Fibroblast of lung (primary cell): ENCODE data around the gene EPHA10. TPM values are rescaled to one million over a fixed set of nuclear protein-coding genes. Genes with fewer than 3 reads are reported as not detected.

Experiments used
- DNase-seq, 2 donors: peaks; one replicate each; pipeline versions ENCODE4 v3.0.0 to v3.0.0-alpha.2; 2010; ENCODE audit warnings: low read depth in 2 of 2
- H2AFZ ChIP-seq: 2 replicates; pipeline ENCODE4 v1.5.1; 2012; ENCODE audit warnings: low read length, control low read depth, inconsistent platforms
- H3K27ac ChIP-seq: 2 replicates; pipeline ENCODE4 v1.5.1; 2011; ENCODE audit warnings: low read length, control low read depth; ENCODE audit not compliant: insufficient read depth
- H3K27me3 ChIP-seq: 2 replicates; pipeline ENCODE4 v1.5.1; 2011; ENCODE audit warnings: mild to moderate bottlenecking, low read length; ENCODE audit not compliant: control insufficient read depth, insufficient read depth
- H3K36me3 ChIP-seq: 2 replicates; pipeline ENCODE4 v1.5.1; 2011; ENCODE audit warnings: low read length; ENCODE audit not compliant: control insufficient read depth, insufficient read depth
- H3K4me1 ChIP-seq: 2 replicates; pipeline ENCODE4 v1.5.1; 2011; ENCODE audit warnings: low read length; ENCODE audit not compliant: control insufficient read depth, insufficient read depth; ENCODE audit errors: extremely low read depth
- H3K4me2 ChIP-seq: 2 replicates; pipeline ENCODE4 v1.5.1; 2011; ENCODE audit warnings: low read length, control low read depth; ENCODE audit not compliant: insufficient read depth; ENCODE audit errors: extremely low read depth
- H3K4me3 ChIP-seq, 4 experiments: fragments of 200-600 bp in 1 of 4; sonication (generic) in 1 of 4; replicated peaks in 1 of 4; 2 replicates each; pipeline ENCODE4 v1.5.1; 2011 to 2016; ENCODE audit warnings: low read length in 4 of 4, low read depth in 3 of 4, mild to moderate bottlenecking in 3 of 4, control low read depth in 2 of 4, inconsistent platforms in 1 of 4, mixed read lengths in 1 of 4; ENCODE audit not compliant: insufficient read depth in 1 of 4; ENCODE audit errors: control extremely low read depth in 1 of 4
- H3K79me2 ChIP-seq: 2 replicates; pipeline ENCODE4 v1.5.1; 2012; ENCODE audit warnings: mild to moderate bottlenecking, low read length, inconsistent platforms; ENCODE audit not compliant: control insufficient read depth, insufficient read depth
- H3K9ac ChIP-seq: 2 replicates; pipeline ENCODE4 v1.5.1; 2011; ENCODE audit warnings: mild to moderate bottlenecking, low read length, control low read depth; ENCODE audit not compliant: insufficient read depth
- H3K9me3 ChIP-seq: 2 replicates; pipeline ENCODE4 v1.5.1; 2012; ENCODE audit warnings: low read depth, low read length; ENCODE audit not compliant: control insufficient read depth, insufficient read depth
- H4K20me1 ChIP-seq: 2 replicates; pipeline ENCODE4 v1.5.1; 2011; ENCODE audit warnings: low read length; ENCODE audit not compliant: control insufficient read depth, insufficient read depth; ENCODE audit errors: extremely low read depth
- EZH2 ChIP-seq: IDR thresholded peaks from 2 replicates; pipeline ENCODE4 v1.5.1; 2012; ENCODE audit warnings: low read length, control low read depth, mild to moderate bottlenecking; ENCODE audit errors: missing control alignments
- polyA plus RNA-seq, 2 donors: library from polyadenylated mRNA; depleted of rRNA in 1 of 2; stranded (reverse) in 1 of 2; unstranded in 1 of 2; fragments of >200 nt; gene quantifications; 2 replicates each; pipeline ENCODE4 v1.2.1, GENCODE V29; 2011 to 2012; ENCODE audit warnings: missing spikeins in 1 of 2
- total RNA-seq: library from RNA; depleted of rRNA; stranded (reverse); fragments of >200 nt; gene quantifications from 2 replicates; pipeline ENCODE4 v1.2.1, GENCODE V29; 2014
- TF ChIP-seq, protein P1 (sequence below), 2 donors: IDR thresholded peaks in 1 of 2; conservative IDR thresholded peaks in 1 of 2; 1 replicate in 1 of 2; 2 replicates in 1 of 2; pipeline ENCODE4 v1.5.1; 2011 to 2012; ENCODE audit warnings: low read length in 2 of 2, control low read depth in 1 of 2, inconsistent platforms in 1 of 2, low read depth in 1 of 2, mild to moderate bottlenecking in 1 of 2

The EPHA10 gene
- total and polyA plus RNA-seq, 2 donors (not counting 1 experiment from before 2014, with no cell fraction given): under 0.01 TPM; not detected in 1

DNA sequence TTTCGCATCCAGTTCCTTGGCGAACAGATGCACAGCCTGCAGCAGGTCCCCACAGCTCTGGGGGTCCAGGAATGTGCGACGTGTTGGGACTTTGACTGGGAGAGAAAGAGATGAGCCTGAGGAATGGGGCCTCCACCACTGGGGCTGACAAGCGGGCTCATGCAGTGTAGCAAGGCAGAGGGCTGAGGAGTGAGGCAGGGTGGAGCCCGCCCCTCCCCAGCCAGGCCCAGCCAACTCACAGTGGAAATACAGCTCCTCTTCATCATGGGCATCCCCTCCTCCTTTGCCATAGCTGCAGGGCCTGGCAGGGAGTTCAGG lies 41.9 kb downstream of the EPHA10 start:
- Histone ChIP-seq H3K27me3 (peaks cover 5% of the 10 kb centered on the region), H2AFZ (no peak overlapping the region), H3K36me3 (no peaks in the 10 kb centered on the region), H4K20me1 (no peaks in the 10 kb centered on the region), H3K4me2 (no peak overlapping the region), H3K9ac (no peak overlapping the region), H3K79me2 (no peaks in the 10 kb centered on the region), H3K27ac (no peak overlapping the region), H3K9me3 (no peaks in the 10 kb centered on the region), H3K4me3 (no peak overlapping the region), H3K4me1 (no peaks in the 10 kb centered on the region)
- no peak for TF ChIP-seq EZH2
- TF ChIP-seq, protein P1, sequence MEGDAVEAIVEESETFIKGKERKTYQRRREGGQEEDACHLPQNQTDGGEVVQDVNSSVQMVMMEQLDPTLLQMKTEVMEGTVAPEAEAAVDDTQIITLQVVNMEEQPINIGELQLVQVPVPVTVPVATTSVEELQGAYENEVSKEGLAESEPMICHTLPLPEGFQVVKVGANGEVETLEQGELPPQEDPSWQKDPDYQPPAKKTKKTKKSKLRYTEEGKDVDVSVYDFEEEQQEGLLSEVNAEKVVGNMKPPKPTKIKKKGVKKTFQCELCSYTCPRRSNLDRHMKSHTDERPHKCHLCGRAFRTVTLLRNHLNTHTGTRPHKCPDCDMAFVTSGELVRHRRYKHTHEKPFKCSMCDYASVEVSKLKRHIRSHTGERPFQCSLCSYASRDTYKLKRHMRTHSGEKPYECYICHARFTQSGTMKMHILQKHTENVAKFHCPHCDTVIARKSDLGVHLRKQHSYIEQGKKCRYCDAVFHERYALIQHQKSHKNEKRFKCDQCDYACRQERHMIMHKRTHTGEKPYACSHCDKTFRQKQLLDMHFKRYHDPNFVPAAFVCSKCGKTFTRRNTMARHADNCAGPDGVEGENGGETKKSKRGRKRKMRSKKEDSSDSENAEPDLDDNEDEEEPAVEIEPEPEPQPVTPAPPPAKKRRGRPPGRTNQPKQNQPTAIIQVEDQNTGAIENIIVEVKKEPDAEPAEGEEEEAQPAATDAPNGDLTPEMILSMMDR (conservative IDR thresholded peaks at IDR 0.05 in 1 of 2, IDR thresholded peaks at IDR 0.05 in 1 of 2; ENCODE audit: low read depth in 1 of 2, low read length in 2 of 2): no peak
- no peak for DNase-seq

DNA sequence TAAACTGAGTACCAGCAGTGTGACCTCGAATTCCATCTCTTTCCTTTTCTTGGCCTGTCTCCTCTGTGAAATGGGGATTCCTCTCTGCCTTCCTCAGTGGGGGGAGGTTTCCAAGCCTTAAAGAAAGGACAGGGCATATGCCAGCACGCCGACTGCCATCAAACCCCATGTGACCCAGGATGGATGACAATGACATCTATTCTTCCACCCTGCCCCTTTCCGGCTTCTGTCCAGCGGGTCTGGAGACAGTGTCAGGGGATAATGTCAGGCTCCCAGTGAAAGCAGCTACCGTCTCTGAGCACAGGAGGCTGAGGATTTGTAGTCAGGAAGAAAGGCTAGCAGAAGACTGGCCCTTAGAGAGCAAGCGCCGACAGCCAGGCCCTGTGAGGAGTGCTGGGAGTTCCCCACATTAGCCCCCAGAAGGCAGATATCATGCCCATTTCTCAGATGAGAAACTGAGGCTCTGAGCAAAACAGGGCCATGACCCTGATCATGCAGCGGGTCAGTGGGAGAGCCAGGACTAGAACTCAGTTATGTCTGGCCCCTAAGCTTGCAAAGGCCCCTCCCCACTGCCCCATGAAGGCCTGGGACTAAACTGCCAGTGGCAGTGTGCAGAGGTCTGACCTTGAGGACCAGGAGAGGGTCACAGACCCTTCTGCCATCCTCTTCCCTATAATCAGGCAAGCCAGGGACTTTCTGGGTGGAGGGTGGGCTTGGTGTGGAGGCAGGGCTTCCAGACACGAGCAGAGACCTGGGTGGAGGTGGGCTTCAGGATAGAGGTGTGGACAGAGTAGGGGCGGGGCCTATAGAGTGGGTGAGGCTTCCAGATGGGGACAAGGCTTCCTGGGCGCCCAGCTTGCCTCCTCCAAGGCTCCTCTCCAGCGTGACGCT lies 42.5 kb downstream of the EPHA10 start:
- TF ChIP-seq, protein P1 (conservative IDR thresholded peaks at IDR 0.05 in 1 of 2, IDR thresholded peaks at IDR 0.05 in 1 of 2; ENCODE audit: low read depth in 1 of 2, low read length in 2 of 2): no peak
- TF ChIP-seq EZH2: no peak
- H3K27ac ChIP-seq: no peak overlapping the region
- no peaks in the 10 kb centered on the region for H3K79me2 ChIP-seq
- DNase-seq: no peak
- no peak overlapping the region for H2AFZ ChIP-seq
- no peak overlapping the region for H3K9ac ChIP-seq
- no peaks in the 10 kb centered on the region for H3K36me3 ChIP-seq
- H4K20me1 ChIP-seq: no peaks in the 10 kb centered on the region
- H3K4me1 ChIP-seq: no peaks in the 10 kb centered on the region
- H3K9me3 ChIP-seq: no peaks in the 10 kb centered on the region
- H3K27me3 ChIP-seq: peaks cover 5% of the 10 kb centered on the region
- no peak overlapping the region for H3K4me2 ChIP-seq
- no peak overlapping the region for H3K4me3 ChIP-seq

DNA sequence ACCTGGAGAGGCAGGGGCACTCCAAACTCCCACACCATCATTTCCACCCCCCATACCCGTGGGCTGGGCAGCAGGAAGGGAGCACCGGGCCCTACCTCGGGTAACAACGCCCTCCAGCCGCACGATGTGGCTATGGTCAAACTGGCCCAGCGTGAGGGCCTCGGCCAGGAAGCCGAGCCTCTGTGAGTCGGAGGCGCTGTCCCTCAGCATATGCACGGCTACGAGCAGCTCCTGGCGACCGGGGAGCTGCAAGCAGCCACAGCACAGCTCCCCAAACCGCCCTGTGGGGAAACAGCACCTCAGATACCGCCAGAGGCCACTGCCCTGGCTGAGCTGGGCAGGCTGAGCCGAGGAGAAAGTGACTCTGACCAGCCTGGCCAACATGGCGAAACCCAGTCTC lies 43.4 kb downstream of the EPHA10 start:
- H3K4me3 ChIP-seq: no peak overlapping the region
- no peaks in the 10 kb centered on the region for H3K79me2 ChIP-seq
- no peaks in the 10 kb centered on the region for H3K36me3 ChIP-seq
- H3K27ac ChIP-seq: no peak overlapping the region
- no peak overlapping the region for H3K4me2 ChIP-seq
- DNase-seq: no peak
- H3K9ac ChIP-seq: no peak overlapping the region
- no peaks in the 10 kb centered on the region for H4K20me1 ChIP-seq
- TF ChIP-seq, protein P1 (conservative IDR thresholded peaks at IDR 0.05 in 1 of 2, IDR thresholded peaks at IDR 0.05 in 1 of 2; ENCODE audit: low read depth in 1 of 2, low read length in 2 of 2): no peak
- TF ChIP-seq EZH2: no peak
- H3K27me3 ChIP-seq: peaks cover 2% of the 10 kb centered on the region
- no peaks in the 10 kb centered on the region for H3K4me1 ChIP-seq
- no peak overlapping the region for H2AFZ ChIP-seq
- H3K9me3 ChIP-seq: no peaks in the 10 kb centered on the region
